Caco-2 (cell line): Measurements from ENCODE around the gene TTC28. TPM values are rescaled to one million over a fixed set of nuclear protein-coding genes. Genes with fewer than 3 reads are reported as not detected.

Experiments used
- BruUV-seq: library from RNA; stranded (reverse); fragments of 400-500 nt; replicated peaks from 2 replicates; lab custom pipeline; 2021; lab: Mats Ljungman, UMichigan
- CTCF ChIA-PET: fragments of 300-600 bp; sonication (Branson Sonifier 250); formaldehyde crosslinking; loops from one replicate; lab custom pipeline; 2022; ENCODE audit warnings: antibody characterized with exemption; lab: Charles Lee
- POLR2A ChIA-PET: fragments of 300-600 bp; sonication (Branson Sonifier 250); formaldehyde crosslinking; loops from one replicate; lab custom pipeline; 2022; ENCODE audit warnings: antibody characterized with exemption; lab: Charles Lee
- DNase-seq, 2 experiments: peaks; one replicate each; pipeline versions ENCODE4 v3.0.0 to v3.0.0-alpha.2; 2020 to 2022
- H3K27me3 ChIP-seq: replicated peaks from 2 replicates; pipeline ENCODE4 v1.6.0; 2011; ENCODE audit warnings: low read length; ENCODE audit not compliant: control insufficient read depth, insufficient read depth
- H3K36me3 ChIP-seq: 2 replicates; pipeline ENCODE4 v1.5.1; 2011; ENCODE audit warnings: low read length; ENCODE audit not compliant: control insufficient read depth, insufficient read depth
- H3K4me1 ChIP-seq: fragments of 250-450 bp; sonication (Bioruptor Pico); 2 replicates; pipeline ENCODE4 v1.5.1; 2020; ENCODE audit warnings: mild to moderate bottlenecking
- H3K4me3 ChIP-seq: 2 replicates; pipeline ENCODE4 v1.5.1; 2011; ENCODE audit warnings: low read depth, mild to moderate bottlenecking, control low read depth, low read length
- H3K9me3 ChIP-seq: fragments of 250-450 bp; sonication (Bioruptor Pico); 2 replicates; pipeline ENCODE4 v1.5.1; 2020; ENCODE audit warnings: mild to moderate bottlenecking, moderate library complexity
- H3K27ac Mint-ChIP-seq: one replicate; pipeline ENCODE4 v1.8.0; 2022; ENCODE audit warnings: mixed read lengths; ENCODE audit not compliant: unreplicated experiment
- H3K27me3 Mint-ChIP-seq: one replicate; pipeline ENCODE4 v1.8.0; 2022; ENCODE audit warnings: mixed read lengths; ENCODE audit not compliant: insufficient read depth, unreplicated experiment
- H3K36me3 Mint-ChIP-seq: one replicate; pipeline ENCODE4 v1.8.0; 2022; ENCODE audit warnings: mild to moderate bottlenecking, mixed read lengths; ENCODE audit not compliant: insufficient read depth, unreplicated experiment
- H3K4me1 Mint-ChIP-seq: one replicate; pipeline ENCODE4 v1.8.0; 2022; ENCODE audit warnings: low read depth, mixed read lengths; ENCODE audit not compliant: unreplicated experiment
- H3K4me3 Mint-ChIP-seq: one replicate; pipeline ENCODE4 v1.8.0; 2022; ENCODE audit warnings: mild to moderate bottlenecking, moderate library complexity, mixed read lengths; ENCODE audit not compliant: unreplicated experiment
- H3K9me3 Mint-ChIP-seq: one replicate; pipeline ENCODE4 v1.8.0; 2022; ENCODE audit warnings: mixed read lengths; ENCODE audit not compliant: unreplicated experiment
- CTCF ChIP-seq, 2 experiments: fragments of 200-600 bp in 1 of 2; IDR thresholded peaks; 1 replicate in 1 of 2; 2 replicates in 1 of 2; pipeline versions ENCODE4 v1.5.1 to v1.8.0; 2011 to 2022; ENCODE audit warnings: antibody characterized with exemption in 1 of 2, control low read depth in 1 of 2, inconsistent platforms in 1 of 2, low read depth in 1 of 2, low read length in 1 of 2, mild to moderate bottlenecking in 1 of 2, moderate library complexity in 1 of 2; ENCODE audit not compliant: insufficient read depth in 1 of 2, severe bottlenecking in 1 of 2, unreplicated experiment in 1 of 2
- intact Hi-C: fragments of 100-400 bp; cut with micrococcal nuclease; formaldehyde crosslinking; loops from one replicate; pipeline ENCODE4 v1.10.0; 2022; ENCODE audit not compliant: unreplicated experiment
- total RNA-seq: library from RNA; stranded (reverse); gene quantifications from 2 replicates; pipeline ENCODE4 v1.2.3, GENCODE V29; 2022

The TTC28 gene
- total RNA-seq, 1 experiment from 2014 or later, result 12.0 TPM

GRCh38 chr22:28244757-28245156 lies 434.9 kb downstream of the TTC28 start:
- no peak for TF ChIP-seq CTCF (IDR thresholded peaks at IDR 0.05; ENCODE audit: insufficient read depth in 1 of 2, low read depth in 1 of 2, low read length in 1 of 2, severe bottlenecking in 1 of 2, unreplicated experiment in 1 of 2)
- H3K27ac Mint-ChIP-seq, result no peak overlapping the region
- DNase-seq, result no peak
- no peaks in the 10 kb centered on the region for H3K9me3 ChIP-seq
- no peak overlapping the region for H3K4me3 Mint-ChIP-seq
- H3K36me3 Mint-ChIP-seq, result no peaks in the 10 kb centered on the region
- H3K4me3 ChIP-seq, result no peak overlapping the region
- CTCF ChIA-PET, result no interaction called here
- peaks cover 12% of the 10 kb centered on the region for H3K4me1 ChIP-seq
- no peaks in the 10 kb centered on the region for H3K9me3 Mint-ChIP-seq
- H3K4me1 Mint-ChIP-seq, result peaks cover 15% of the 10 kb centered on the region
- BruUV-seq, result no TSS peak
- no peaks in the 10 kb centered on the region for H3K27me3 Mint-ChIP-seq
- POLR2A ChIA-PET, result no interaction called here
- no peaks in the 10 kb centered on the region for H3K27me3 ChIP-seq
- intact Hi-C loops, result no loop called here
- no peaks in the 10 kb centered on the region for H3K36me3 ChIP-seq

- ChIA-PET CTCF (no interaction called here), POLR2A (interaction anchor here (0.6 kb wide), 1 partner anchor 55 kb away, joined by 3 read pairs; no protein-coding TSS in a partner anchor)
Observed at GRCh38 chr22:28243539-28243938, 436.1 kb downstream of the TTC28 start.

GRCh38 chr22:28241656-28242290 lies 437.9 kb downstream of the TTC28 start:
- Mint-ChIP-seq H3K4me1 (peaks cover 20% of the 10 kb centered on the region), H3K4me3 (no peak overlapping the region), H3K27me3 (peaks cover 7% of the 10 kb centered on the region), H3K27ac (no peak overlapping the region), H3K9me3 (no peaks in the 10 kb centered on the region), H3K36me3 (no peaks in the 10 kb centered on the region)
- no peak for DNase-seq
- peaks cover 12% of the 10 kb centered on the region for H3K4me1 ChIP-seq
- ChIA-PET POLR2A (no interaction called here), CTCF (no interaction called here)
- no TSS peak for BruUV-seq
- H3K9me3 ChIP-seq, result no peaks in the 10 kb centered on the region
- no peaks in the 10 kb centered on the region for H3K27me3 ChIP-seq
- TF ChIP-seq CTCF (IDR thresholded peaks at IDR 0.05; ENCODE audit: insufficient read depth in 1 of 2, low read depth in 1 of 2, low read length in 1 of 2, severe bottlenecking in 1 of 2, unreplicated experiment in 1 of 2), result no peak
- intact Hi-C loops, result no loop called here
- no peak overlapping the region for H3K4me3 ChIP-seq
- no peaks in the 10 kb centered on the region for H3K36me3 ChIP-seq

More at GRCh38 chr22:28243539-28243938, 436.1 kb downstream of the TTC28 start:
- H3K36me3 Mint-ChIP-seq, result no peaks in the 10 kb centered on the region
- H3K4me3 Mint-ChIP-seq, result no peak overlapping the region
- H3K27me3 Mint-ChIP-seq, result peaks cover 4% of the 10 kb centered on the region
- Histone ChIP-seq H3K4me3 (no peak overlapping the region), H3K9me3 (no peaks in the 10 kb centered on the region), H3K36me3 (no peaks in the 10 kb centered on the region), H3K27me3 (no peaks in the 10 kb centered on the region), H3K4me1 (peaks cover 12% of the 10 kb centered on the region)
- no peak overlapping the region for H3K27ac Mint-ChIP-seq
- intact Hi-C loops, result no loop called here
- no peaks in the 10 kb centered on the region for H3K9me3 Mint-ChIP-seq
- H3K4me1 Mint-ChIP-seq, result peaks cover 15% of the 10 kb centered on the region
- TF ChIP-seq CTCF (IDR thresholded peaks at IDR 0.05; ENCODE audit: insufficient read depth in 1 of 2, low read depth in 1 of 2, low read length in 1 of 2, severe bottlenecking in 1 of 2, unreplicated experiment in 1 of 2), result no peak
- DNase-seq, result no peak
- no TSS peak for BruUV-seq
